ENCODE results near the gene NT5C3A.
"Not testable (repeated sequence)": the region's sequence is repeated elsewhere in the genome, so short reads cannot be mapped to it uniquely, and the experiment has no call there.

The NT5C3A gene

DNA sequence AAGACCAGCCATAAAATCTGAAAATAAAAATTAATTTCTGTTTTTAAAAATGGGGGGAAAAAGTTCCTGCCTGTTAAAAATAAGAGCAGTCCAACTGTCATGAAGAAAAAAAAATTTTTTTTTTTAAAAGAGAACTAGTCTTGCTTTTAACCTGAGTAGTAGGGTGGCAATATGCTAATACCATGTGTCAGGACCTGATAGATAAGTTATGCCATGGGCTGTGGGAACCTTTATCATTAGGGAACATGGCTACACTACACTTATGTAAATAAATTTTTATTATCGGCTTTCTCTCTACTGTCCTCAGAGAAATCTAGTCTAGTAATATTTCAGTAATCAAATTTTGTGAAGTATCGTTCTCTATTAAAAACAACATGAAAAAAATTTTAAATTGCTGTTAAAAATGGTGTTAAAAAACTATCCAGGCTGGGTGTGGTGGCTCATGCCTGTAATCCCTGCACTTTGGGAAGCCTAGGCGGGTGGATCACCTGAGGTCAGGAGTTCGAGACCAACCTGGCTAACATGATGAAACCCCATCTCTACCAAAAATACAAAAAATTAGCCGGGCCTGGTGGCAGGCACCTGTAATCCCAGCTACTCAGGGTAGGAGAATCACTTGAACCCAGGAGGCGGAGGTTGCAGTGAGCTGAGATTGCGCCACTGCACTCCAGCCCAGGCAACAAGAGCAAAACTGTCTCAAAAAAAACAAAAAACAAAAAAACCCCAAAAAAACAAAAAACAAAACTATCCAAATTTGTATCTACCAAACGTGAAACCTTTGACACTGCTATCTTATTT lies 20.7 kb downstream of the NT5C3A start:
- no peak for DNase-seq (ENCODE audit: low spot score)

- no peak for DNase-seq (ENCODE audit: low spot score)
Measured at GRCh38 chr7:33040803-33041516, 21.6 kb downstream of the NT5C3A start.

- DNase-seq (ENCODE audit: low spot score), result no peak
Measured at GRCh38 chr7:33039903-33040292, 22.7 kb downstream of the NT5C3A start.

GRCh38 chr7:33039257-33039902 lies 23.2 kb downstream of the NT5C3A start:
- no peak for DNase-seq (ENCODE audit: low spot score)

DNA sequence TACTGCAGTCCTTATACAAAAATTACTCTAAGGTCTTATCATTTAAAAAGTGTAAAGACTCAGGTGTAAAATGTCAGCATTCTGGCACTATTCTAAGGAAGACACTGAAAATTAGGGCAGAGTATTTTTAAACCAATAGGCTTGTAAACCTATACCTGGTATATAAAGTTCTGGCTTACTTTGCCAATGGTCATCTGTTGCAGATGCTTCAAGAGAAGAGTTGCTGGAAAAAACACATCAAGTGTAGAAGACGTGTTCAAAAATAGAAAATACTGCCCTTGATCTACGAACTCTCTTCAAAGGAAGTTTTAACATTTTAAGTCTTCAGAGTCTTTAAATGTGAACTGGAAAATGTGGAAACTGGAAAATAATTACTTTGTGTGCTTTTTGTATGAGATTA lies 23.9 kb downstream of the NT5C3A start:
- DNase-seq (ENCODE audit: low spot score), result no peak

DNA sequence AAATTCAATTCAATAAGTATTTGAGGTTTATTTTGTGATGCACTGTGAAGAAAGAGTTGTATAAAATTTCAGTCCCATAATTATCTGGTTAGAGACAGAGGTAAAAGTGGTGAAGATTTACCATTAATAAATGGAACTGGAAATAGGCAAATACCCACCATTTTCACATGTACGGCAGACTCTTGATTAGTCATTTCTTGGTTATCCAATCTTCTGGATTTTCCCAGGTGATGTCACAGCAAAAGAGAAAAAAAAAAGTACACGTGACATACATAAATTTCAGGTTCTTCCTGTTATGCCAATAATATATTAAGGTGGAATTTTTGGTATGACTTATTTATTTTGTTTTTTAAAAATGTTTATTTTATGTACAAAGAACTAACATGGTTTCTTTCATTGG lies 26.8 kb downstream of the NT5C3A start:
- DNase-seq (ENCODE audit: low spot score), result no peak

DNA sequence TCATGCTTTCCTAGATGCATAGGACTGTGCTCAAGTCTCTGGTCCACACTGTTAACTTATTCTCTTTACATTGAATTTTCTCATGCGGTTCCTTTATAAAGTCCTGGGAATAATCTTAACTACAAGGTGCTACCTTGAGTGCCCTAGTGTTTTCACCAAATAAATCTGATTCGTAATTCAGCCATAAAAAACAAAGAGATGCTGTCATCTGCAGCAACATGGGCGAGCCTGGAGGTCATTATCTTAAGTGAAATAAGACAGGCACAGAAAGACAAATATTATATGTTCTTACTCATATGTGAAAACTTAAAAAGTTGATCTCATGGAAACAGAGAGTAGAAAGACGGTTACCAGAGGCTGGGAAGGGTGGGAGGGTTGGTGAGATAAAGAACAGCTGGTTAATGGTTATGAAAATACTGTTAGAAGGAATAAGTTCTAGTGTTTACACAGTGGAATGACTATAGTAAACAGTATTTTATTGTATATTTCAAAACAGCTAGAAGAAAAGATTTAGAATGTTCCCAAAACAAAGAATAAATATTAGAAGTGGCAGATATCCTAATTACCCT lies 38.3 kb downstream of the NT5C3A start:
- no peak for DNase-seq (ENCODE audit: low spot score)

DNA sequence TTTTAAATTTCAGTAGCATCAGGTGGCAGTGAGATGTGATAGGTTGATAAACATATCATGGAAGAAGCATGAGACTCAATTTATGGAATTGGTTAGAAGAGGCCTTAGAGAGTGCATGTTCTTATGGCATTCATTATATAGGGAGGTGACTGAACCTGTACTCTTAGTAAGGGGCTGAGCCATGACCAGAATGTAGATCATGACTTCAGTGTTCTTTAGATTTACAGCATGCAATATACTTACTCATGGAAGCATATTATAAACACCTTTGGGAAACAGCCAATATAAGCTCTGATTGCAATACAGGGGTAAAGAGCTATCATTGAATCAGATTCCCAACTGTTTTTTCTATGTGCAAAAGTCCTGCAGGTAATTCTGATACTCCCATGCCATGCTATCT lies 50.2 kb downstream of the NT5C3A start:
- DNase-seq (ENCODE audit: low spot score), result no peak

- no peak for DNase-seq (ENCODE audit: low spot score)
Measured at GRCh38 chr7:33009734-33010133, 52.8 kb downstream of the NT5C3A start.

DNA sequence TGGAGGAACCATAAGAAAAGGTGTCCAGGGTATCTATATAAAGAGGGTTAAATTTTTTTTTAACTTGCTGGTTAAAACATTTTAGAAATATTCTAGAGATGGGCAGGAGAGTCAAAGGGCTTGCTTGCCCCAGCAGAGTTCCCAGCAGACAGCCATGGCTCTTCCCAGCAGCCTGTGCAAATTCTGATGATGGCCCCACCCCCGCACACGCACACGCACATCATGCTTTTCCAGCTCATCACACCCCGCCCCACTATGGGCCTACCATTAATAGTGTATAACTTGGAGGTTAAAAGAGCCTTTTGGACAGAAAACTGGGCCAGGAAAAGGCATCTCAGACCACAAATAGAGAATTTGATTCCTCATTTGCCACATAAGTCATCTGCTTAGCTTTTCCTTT lies 56.9 kb downstream of the NT5C3A start:
- not testable (repeated sequence) for DNase-seq (ENCODE audit: low spot score)

DNA sequence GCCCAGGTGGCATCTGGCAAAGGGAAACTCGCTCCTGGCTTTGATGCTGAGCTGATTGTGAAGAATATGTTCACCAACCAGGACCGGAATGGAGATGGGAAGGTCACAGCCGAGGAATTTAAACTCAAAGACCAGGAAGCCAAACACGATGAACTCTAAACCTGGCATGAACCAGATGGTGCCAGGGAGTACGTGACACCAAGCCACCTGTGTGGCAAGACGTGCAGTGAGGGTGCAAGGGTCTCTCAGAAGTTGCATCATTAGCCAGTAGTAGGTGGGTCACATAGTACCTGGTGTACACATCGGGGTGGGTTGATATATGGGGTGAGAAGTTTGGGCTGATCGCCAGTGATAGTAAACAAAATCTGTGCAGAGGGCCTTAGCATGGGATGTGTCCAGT lies 57.4 kb downstream of the NT5C3A start:
- DNase-seq (ENCODE audit: low spot score), result not testable (repeated sequence)

DNA sequence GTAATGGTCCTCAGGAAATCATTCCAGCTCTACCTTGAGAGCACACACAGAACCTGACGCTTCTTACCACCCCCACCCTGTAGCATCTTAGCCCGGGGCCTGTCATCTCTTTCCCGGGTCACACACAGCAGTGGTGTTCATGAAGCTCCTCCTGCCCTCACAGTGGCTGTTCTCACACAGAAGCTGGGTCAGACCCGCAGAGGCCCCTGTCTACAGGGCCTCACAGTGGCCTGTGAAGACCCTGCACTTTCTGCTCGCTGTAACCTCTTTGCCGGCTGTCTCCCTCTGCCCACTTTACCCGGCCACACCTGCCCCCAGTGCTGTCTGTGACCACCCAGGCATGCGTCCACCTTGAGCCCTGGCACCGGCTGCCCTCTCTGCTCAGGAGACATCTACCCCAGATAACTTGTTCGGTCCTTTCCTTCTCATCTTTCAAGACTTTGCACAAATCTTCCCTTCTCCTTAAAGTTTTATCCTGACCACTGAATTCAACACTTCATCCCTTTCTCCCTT lies 58.4 kb downstream of the NT5C3A start:
- DNase-seq (ENCODE audit: low spot score), result not testable (repeated sequence)

DNA sequence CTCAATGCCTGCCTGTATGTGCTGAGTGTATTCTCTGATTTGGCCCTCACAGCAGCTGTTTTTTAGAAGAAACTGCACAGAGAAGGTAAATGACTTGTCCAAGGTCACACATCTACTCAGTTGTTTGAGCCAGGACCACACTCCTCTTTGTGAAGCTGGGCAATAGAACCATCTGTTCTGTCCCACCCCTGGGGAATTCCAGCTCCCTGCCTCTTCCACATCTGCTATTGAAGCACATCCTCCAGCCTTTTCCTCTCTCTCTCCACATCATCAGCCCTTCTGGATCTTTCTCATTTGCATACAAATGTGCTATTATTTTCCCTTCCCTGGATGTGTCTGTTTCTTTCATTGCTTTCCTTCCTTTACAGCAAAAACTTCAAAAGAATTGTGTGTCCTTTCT lies 59.5 kb downstream of the NT5C3A start:
- not testable (repeated sequence) for DNase-seq (ENCODE audit: low spot score)

GRCh38 chr7:32999380-32999779 lies 63.2 kb downstream of the NT5C3A start:
- not testable (repeated sequence) for DNase-seq (ENCODE audit: low spot score)

DNA sequence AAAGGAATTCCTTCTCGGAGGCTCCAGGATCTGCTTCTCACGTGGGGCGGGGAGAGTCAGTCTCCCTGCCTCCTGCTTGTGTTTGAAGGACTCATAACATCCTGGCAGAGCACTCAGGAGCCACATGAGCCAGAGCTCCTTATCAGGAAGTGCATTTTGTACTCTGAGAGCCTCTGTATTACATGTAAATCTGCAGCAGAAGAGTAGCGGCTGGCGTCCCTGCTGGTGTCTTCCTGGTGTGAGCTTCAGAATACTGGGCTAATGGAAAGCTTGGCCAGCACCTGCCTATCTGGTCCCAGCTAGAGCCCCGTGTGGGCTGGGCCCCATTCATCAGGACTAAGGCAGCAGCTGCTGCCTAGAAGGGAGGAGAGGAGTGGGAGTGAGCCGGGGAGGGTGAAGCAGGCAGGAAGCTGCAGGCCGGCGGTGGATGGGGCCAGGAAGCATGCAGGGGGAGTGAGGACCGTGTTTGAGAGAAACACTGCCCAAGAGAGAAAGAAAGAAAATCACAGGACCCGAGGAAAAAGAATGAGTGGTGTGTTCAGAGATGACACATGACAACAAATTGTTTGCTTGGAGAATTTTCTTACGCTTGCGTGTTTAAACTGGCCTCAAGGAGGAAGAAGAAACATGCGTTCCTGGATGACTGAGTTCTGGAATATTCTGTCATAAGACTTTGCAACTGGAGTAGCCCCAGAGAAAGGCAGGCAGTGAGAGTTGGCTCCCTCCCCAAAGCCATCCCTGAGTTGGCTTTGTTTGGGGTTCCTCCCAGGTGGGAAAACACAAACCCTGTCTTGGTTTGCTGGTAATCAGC lies 64.0 kb downstream of the NT5C3A start:
- DNase-seq (ENCODE audit: low spot score), result peak; percentile 40

DNA sequence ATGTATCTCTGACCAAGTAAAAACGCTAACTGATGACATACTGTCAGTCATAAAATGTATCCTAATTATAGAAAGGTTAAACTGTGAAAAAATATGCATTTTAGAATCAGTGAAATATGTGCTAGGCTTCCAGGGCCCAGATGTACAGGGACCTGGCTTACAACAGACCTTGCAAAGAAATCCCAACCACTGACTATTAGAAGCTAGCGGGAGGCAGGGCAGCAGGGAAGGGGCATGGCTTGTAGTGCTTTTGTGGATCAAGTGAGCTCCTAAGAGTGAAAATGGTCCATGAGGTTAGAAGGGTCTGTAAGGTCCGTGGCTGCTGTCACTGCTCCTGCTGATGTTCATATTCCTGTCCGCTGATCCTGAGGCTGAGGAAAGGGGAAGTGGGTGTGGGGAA lies 64.6 kb downstream of the NT5C3A start:
- not testable (repeated sequence) for DNase-seq (ENCODE audit: low spot score)

- DNase-seq (ENCODE audit: low spot score), result not testable (repeated sequence)
Measured at GRCh38 chr7:32992750-32993149, 69.8 kb downstream of the NT5C3A start.

GRCh38 chr7:32991975-32992700 lies 70.4 kb downstream of the NT5C3A start:
- not testable (repeated sequence) for DNase-seq (ENCODE audit: low spot score)

GRCh38 chr7:32991068-32991585 lies 71.4 kb downstream of the NT5C3A start:
- DNase-seq (ENCODE audit: low spot score), result peak; percentile 31

DNA sequence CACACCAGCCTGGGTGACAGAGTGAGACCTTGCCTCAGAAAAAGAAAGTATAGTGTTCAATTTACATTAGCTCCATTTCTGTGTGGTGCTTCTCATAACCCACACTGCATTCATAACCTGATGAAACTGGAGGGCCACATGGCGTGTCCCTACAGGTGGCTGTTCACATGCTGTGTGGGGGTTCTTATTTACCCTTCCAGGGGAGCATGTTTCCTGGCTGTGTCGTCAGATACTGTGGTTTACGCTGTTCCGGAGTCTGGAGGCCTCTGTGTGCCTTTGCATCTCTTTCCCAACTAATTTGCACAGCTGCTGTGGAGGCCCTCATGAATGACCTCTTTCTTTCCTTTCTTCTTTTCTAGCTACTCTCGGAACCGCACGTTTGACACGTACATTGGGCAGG lies 74.4 kb downstream of the NT5C3A start:
- not testable (repeated sequence) for DNase-seq (ENCODE audit: low spot score)

DNA sequence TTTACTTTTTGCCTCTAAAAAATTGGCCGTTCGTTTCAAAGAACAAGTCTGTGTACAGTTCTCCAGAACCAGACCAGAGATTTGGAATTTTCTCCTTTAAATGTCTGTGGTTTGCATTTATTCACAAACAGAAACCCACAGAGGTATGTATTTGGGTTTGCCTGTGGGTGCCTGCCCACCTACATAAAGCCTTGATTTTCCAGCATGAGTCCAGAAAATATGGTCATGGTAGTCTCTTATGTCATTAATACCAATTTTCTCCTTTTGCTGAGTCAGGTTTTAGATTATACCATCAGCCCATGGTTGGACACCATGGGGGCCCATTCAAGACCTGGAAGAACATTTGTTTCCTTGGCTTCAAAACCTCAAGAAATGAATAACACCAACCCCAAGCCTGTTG lies 82.7 kb downstream of the NT5C3A start:
- DNase-seq (ENCODE audit: low spot score), result not testable (repeated sequence)

Data from COLO829 (cell line).